ENCODE results near the gene SCAPER.

SCAPER gene

DNA sequence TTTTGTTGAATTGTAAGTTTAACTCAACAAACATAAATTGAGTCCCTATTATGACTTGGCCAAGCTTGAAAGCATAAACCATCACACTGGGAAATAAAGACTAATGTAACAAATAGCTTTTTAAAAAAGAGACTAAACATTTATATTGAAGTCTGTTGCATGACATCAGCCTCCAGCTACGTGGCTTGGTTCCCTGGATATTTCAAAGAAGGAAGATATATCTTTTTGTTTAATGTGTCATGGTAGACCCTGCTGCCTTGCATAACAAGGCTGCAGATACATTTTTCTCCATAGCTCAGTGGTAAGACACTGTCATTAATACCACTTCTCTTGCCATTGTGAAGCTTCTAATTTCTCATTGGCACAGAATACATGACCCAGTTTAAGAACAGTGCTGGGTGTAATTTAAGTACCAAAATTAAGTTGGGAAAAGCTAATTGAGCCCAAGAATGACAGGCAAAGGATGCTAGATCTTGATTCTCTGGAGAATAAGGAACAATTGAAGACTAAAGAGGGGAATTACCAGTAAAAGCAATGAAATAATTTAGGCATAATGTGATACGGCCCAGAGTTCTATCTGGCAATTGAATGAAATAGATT lies 40.5 kb upstream of the SCAPER start:
- Histone ChIP-seq H3K27ac (no peak overlapping the region), H3K27me3 (ENCODE audit: insufficient read depth, low read depth, severe bottlenecking) (no peaks in the 10 kb centered on the region), H3K9me3 (ENCODE audit: severe bottlenecking) (no peaks in the 10 kb centered on the region), H3K4me3 (ENCODE audit: low read depth, low read length) (no peak overlapping the region), H3K36me3 (peaks cover 64% of the 10 kb centered on the region)
- TF ChIP-seq, protein P1, sequence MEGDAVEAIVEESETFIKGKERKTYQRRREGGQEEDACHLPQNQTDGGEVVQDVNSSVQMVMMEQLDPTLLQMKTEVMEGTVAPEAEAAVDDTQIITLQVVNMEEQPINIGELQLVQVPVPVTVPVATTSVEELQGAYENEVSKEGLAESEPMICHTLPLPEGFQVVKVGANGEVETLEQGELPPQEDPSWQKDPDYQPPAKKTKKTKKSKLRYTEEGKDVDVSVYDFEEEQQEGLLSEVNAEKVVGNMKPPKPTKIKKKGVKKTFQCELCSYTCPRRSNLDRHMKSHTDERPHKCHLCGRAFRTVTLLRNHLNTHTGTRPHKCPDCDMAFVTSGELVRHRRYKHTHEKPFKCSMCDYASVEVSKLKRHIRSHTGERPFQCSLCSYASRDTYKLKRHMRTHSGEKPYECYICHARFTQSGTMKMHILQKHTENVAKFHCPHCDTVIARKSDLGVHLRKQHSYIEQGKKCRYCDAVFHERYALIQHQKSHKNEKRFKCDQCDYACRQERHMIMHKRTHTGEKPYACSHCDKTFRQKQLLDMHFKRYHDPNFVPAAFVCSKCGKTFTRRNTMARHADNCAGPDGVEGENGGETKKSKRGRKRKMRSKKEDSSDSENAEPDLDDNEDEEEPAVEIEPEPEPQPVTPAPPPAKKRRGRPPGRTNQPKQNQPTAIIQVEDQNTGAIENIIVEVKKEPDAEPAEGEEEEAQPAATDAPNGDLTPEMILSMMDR (IDR thresholded peaks at IDR 0.05; ENCODE audit: low read depth, low read length), result no peak
- no peak for DNase-seq

DNA sequence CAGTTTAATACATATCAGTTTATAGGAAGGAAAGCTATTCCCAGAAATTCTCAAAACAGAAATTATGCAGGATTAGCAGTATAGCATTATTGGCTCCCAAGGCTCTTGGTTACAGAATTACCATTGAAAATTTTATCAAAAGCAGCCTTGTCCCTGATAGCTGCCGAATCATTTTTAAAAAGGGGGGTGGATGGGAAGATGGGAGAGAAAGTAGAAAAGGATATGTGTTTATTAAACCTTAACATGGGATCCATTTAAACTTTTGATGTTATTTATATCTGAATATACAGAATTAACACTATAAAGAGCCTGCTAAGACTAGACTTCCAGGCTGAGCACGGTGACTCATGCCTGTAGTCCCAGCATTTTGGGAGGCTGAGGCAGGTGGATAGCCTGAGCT lies 37.2 kb upstream of the SCAPER start:
- Histone ChIP-seq H3K9me3 (ENCODE audit: severe bottlenecking) (no peaks in the 10 kb centered on the region), H3K36me3 (peaks cover 57% of the 10 kb centered on the region), H3K27me3 (ENCODE audit: insufficient read depth, low read depth, severe bottlenecking) (no peaks in the 10 kb centered on the region), H3K4me3 (ENCODE audit: low read depth, low read length) (no peak overlapping the region), H3K27ac (no peak overlapping the region)
- DNase-seq, result no peak
- TF ChIP-seq, protein P1 (IDR thresholded peaks at IDR 0.05; ENCODE audit: low read depth, low read length), result no peak

DNA sequence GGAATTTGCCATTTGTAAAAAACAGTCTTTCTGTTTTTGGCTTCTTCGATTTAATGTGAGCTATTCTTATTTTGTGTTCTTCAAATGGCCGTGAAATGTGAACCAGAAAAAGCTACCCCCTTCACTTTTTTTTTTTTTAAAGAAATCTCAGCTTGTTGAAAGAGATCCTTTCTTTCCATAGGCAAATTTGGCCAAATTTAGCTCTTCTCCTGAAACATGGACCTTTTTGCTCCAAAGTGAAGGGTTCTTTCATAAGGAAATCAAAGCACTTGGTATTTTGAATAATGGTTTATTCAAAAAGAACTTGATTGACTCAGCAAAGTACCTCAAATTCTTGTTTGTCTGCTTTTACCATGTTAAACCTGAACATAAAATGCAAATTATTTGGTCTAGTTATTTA lies 36.5 kb upstream of the SCAPER start:
- H3K27me3 ChIP-seq (ENCODE audit: insufficient read depth, low read depth, severe bottlenecking), result no peaks in the 10 kb centered on the region
- no peak overlapping the region for H3K4me3 ChIP-seq (ENCODE audit: low read depth, low read length)
- H3K27ac ChIP-seq, result no peak overlapping the region
- no peak for DNase-seq
- H3K9me3 ChIP-seq (ENCODE audit: severe bottlenecking), result no peaks in the 10 kb centered on the region
- TF ChIP-seq, protein P1 (IDR thresholded peaks at IDR 0.05; ENCODE audit: low read depth, low read length), result no peak
- H3K36me3 ChIP-seq, result peaks cover 62% of the 10 kb centered on the region

DNA sequence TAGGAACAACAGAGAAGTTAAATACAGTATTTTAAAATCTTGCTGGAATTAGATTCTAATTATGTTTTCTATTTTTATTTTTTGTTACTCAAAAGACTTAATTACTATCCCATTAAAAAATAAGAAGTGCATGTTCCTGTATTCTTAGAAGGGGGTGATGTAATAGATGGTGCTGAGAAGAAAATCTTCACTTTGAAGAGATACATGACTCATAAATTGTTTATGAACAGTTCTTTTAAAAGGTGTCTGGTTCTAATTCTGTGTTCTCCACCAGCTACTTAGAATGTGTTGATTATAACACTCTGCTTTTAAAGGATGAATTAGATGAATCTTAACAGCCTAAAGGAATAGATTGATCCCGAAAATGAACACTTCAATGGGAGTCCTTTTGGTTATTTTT lies 34.6 kb upstream of the SCAPER start:
- DNase-seq, result no peak
- H3K27me3 ChIP-seq (ENCODE audit: insufficient read depth, low read depth, severe bottlenecking), result no peaks in the 10 kb centered on the region
- TF ChIP-seq, protein P1 (IDR thresholded peaks at IDR 0.05; ENCODE audit: low read depth, low read length), result no peak
- no peak overlapping the region for H3K4me3 ChIP-seq (ENCODE audit: low read depth, low read length)
- H3K36me3 ChIP-seq, result peaks cover 68% of the 10 kb centered on the region
- no peak overlapping the region for H3K27ac ChIP-seq
- no peaks in the 10 kb centered on the region for H3K9me3 ChIP-seq (ENCODE audit: severe bottlenecking)

DNA sequence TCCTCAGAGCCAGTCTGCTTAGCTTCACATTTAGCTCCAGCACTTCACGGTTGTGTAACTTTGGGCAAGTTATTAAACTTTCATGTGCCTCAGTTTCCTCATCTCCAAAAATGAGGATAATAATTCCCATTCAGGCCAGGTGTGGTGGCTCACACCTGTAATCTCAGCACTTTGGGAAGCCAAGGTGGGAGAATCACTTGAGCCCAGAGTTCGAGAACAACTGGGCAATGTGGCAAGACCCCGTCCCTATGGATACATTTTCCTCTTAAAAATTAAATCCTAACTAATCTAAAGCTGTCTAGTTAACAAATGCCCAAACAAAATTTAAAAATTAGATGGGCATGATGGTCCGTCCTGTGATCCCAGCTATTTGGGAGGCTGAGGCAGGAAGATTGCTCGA lies 33.6 kb upstream of the SCAPER start:
- H3K36me3 ChIP-seq, result peaks cover 69% of the 10 kb centered on the region
- H3K9me3 ChIP-seq (ENCODE audit: severe bottlenecking), result no peaks in the 10 kb centered on the region
- H3K4me3 ChIP-seq (ENCODE audit: low read depth, low read length), result no peak overlapping the region
- TF ChIP-seq, protein P1 (IDR thresholded peaks at IDR 0.05; ENCODE audit: low read depth, low read length), result no peak
- no peak overlapping the region for H3K27ac ChIP-seq
- DNase-seq, result no peak
- H3K27me3 ChIP-seq (ENCODE audit: insufficient read depth, low read depth, severe bottlenecking), result no peaks in the 10 kb centered on the region

DNA sequence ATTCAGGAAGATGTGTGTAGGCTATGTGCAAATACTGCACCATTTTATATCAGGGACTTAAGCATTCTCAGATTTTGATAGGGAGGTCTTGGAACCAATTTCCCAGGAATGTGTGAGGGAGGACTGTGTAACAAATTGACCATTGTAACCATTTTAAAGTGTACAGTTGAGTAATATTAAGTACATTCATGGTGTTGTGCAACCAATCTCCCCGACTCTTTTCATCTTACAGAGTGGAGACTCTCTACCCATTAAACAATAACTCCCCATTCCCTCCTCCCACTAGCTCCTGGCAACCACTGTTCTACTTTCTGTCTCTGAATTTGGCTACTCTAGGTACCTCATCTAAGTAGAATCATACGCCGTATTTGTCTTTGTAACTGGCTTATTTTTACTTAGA lies 31.5 kb upstream of the SCAPER start:
- Histone ChIP-seq H3K9me3 (ENCODE audit: severe bottlenecking) (no peaks in the 10 kb centered on the region), H3K4me3 (ENCODE audit: low read depth, low read length) (no peak overlapping the region), H3K27ac (no peak overlapping the region), H3K36me3 (peaks cover 68% of the 10 kb centered on the region), H3K27me3 (ENCODE audit: insufficient read depth, low read depth, severe bottlenecking) (no peaks in the 10 kb centered on the region)
- TF ChIP-seq, protein P1 (IDR thresholded peaks at IDR 0.05; ENCODE audit: low read depth, low read length), result no peak
- no peak for DNase-seq
